Thymus (tissue), 11 donors: ENCODE data around the gene C3orf62. TPM values are rescaled to one million over a fixed set of nuclear protein-coding genes. Genes with fewer than 3 reads are reported as not detected.
"Not testable (repeated sequence)": the region's sequence is repeated elsewhere in the genome, so short reads cannot be mapped to it uniquely, and the experiment has no call there.

Source experiments
- DNase-seq, 9 donors: peaks; one replicate each; pipeline ENCODE4 v3.0.0-alpha.2; 2013; ENCODE audit warnings: low spot score in 9 of 9, low read depth in 6 of 9, missing footprints in 1 of 9
- H3K27ac ChIP-seq, 2 donors: one replicate each; pipeline ENCODE4 v1.5.1; 2013; ENCODE audit warnings: control low read depth in 1 of 2, low read depth in 1 of 2, low read length in 1 of 2, mild to moderate bottlenecking in 1 of 2, moderate library complexity in 1 of 2
- H3K27me3 ChIP-seq, 2 donors: one replicate each; pipeline ENCODE4 v1.5.1; 2013; ENCODE audit warnings: low read length in 1 of 2; ENCODE audit not compliant: control insufficient read depth in 2 of 2, insufficient read depth in 1 of 2
- H3K36me3 ChIP-seq, 2 donors: one replicate each; pipeline ENCODE4 v1.5.1; 2013; ENCODE audit warnings: low read length in 1 of 2, mild to moderate bottlenecking in 1 of 2, moderate library complexity in 1 of 2; ENCODE audit not compliant: control insufficient read depth in 2 of 2, insufficient read depth in 2 of 2
- H3K4me1 ChIP-seq, 2 donors: one replicate each; pipeline ENCODE4 v1.5.1; 2013; ENCODE audit warnings: low read length in 2 of 2; ENCODE audit not compliant: control insufficient read depth in 2 of 2, insufficient read depth in 2 of 2
- H3K4me3 ChIP-seq, 2 donors: one replicate each; pipeline ENCODE4 v1.5.1; 2013; ENCODE audit warnings: low read length in 2 of 2, control low read depth in 1 of 2, mild to moderate bottlenecking in 1 of 2
- H3K9me3 ChIP-seq, 2 donors: one replicate each; pipeline ENCODE4 v1.5.1; 2013; ENCODE audit warnings: low read length in 1 of 2, mild to moderate bottlenecking in 1 of 2; ENCODE audit not compliant: control insufficient read depth in 2 of 2, insufficient read depth in 1 of 2
- WGBS: extraction: QIAGEN DNeasy Blood & Tissue Kit; methylation state at CpG from one replicate; pipeline ENCODE4 v1.1.7; 2013; 5-methylcytosine and 5-hydroxymethylcytosine counted together
- polyA plus RNA-seq: library from polyadenylated mRNA; stranded (reverse); fragments of 200-250 nt; gene quantifications from one replicate; pipeline ENCODE4 v1.2.3, GENCODE V29; 2013
- total RNA-seq: library from RNA; stranded (reverse); fragments of 120-200 nt; gene quantifications from one replicate; pipeline ENCODE4 v1.2.4, GENCODE V29; 2013
- donor health status: healthy.

The C3orf62 gene
- total and polyA plus RNA-seq, 2 donors = 2.3 to 15.6 TPM

GRCh38 chr3:49260806-49261324 is 16.2 kb downstream of the C3orf62 start:
- Histone ChIP-seq H3K9me3 (no peaks in the 10 kb centered on the region), H3K27me3 (no peaks in the 10 kb centered on the region), H3K27ac (no peak overlapping the region), H3K4me3 (no peak overlapping the region), H3K4me1 (no peaks in the 10 kb centered on the region), H3K36me3 (no peaks in the 10 kb centered on the region)
- DNase-seq = no peak
- WGBS = 96% methylated on average over 5 of the region's 5 CpGs

- no peak for DNase-seq
- no peaks in the 10 kb centered on the region for H3K27me3 ChIP-seq
- no peaks in the 10 kb centered on the region for H3K36me3 ChIP-seq
- H3K4me3 ChIP-seq = no peak overlapping the region
- H3K27ac ChIP-seq = no peak overlapping the region
- H3K9me3 ChIP-seq = no peaks in the 10 kb centered on the region
- H3K4me1 ChIP-seq = no peaks in the 10 kb centered on the region
- WGBS = 96% methylated on average over 3 of the region's 3 CpGs
Observed at GRCh38 chr3:49257187-49257586, 19.8 kb downstream of the C3orf62 start.

- 93% methylated on average over 6 of the region's 6 CpGs for WGBS
- no peaks in the 10 kb centered on the region for H3K36me3 ChIP-seq
- H3K4me3 ChIP-seq = no peak overlapping the region
- no peaks in the 10 kb centered on the region for H3K4me1 ChIP-seq
- no peaks in the 10 kb centered on the region for H3K9me3 ChIP-seq
- DNase-seq = no peak
- no peaks in the 10 kb centered on the region for H3K27me3 ChIP-seq
- no peak overlapping the region for H3K27ac ChIP-seq
Observed at GRCh38 chr3:49255718-49256511, 21.1 kb downstream of the C3orf62 start.

- 3% methylated on average over 1 of the region's 1 CpG for WGBS
- Histone ChIP-seq H3K9me3 (no peaks in the 10 kb centered on the region), H3K4me3 (no peak overlapping the region), H3K4me1 (no peaks in the 10 kb centered on the region), H3K36me3 (no peaks in the 10 kb centered on the region), H3K27ac (no peak overlapping the region), H3K27me3 (no peaks in the 10 kb centered on the region)
- DNase-seq = peak in 1 of 9 donors; percentile 18
Observed at GRCh38 chr3:49255112-49255511, 21.9 kb downstream of the C3orf62 start.

- DNase-seq = no peak
- Histone ChIP-seq H3K9me3 (no peaks in the 10 kb centered on the region), H3K4me1 (no peaks in the 10 kb centered on the region), H3K4me3 (no peak overlapping the region), H3K27ac (no peak overlapping the region), H3K27me3 (no peaks in the 10 kb centered on the region), H3K36me3 (no peaks in the 10 kb centered on the region)
- 96% methylated on average over 3 of the region's 3 CpGs for WGBS
Observed at GRCh38 chr3:49253512-49253911, 23.5 kb downstream of the C3orf62 start.

GRCh38 chr3:49248840-49249227 is 28.2 kb downstream of the C3orf62 start:
- Histone ChIP-seq H3K4me3 (no peak overlapping the region), H3K36me3 (no peaks in the 10 kb centered on the region), H3K27ac (no peak overlapping the region), H3K9me3 (no peaks in the 10 kb centered on the region), H3K4me1 (no peaks in the 10 kb centered on the region), H3K27me3 (no peaks in the 10 kb centered on the region)
- DNase-seq = peak in 1 of 9 donors; percentile 9

GRCh38 chr3:49244581-49245205 is 32.3 kb downstream of the C3orf62 start:
- H3K4me3 ChIP-seq = no peak overlapping the region
- no peaks in the 10 kb centered on the region for H3K36me3 ChIP-seq
- no peaks in the 10 kb centered on the region for H3K27me3 ChIP-seq
- H3K27ac ChIP-seq = no peak overlapping the region
- no peak for DNase-seq
- peaks cover 0 to 2% of the 10 kb centered on the region in 2 donors for H3K9me3 ChIP-seq
- H3K4me1 ChIP-seq = no peaks in the 10 kb centered on the region
- 87% methylated on average over 1 of the region's 1 CpG for WGBS

- peaks cover 0 to 16% of the 10 kb centered on the region in 2 donors for H3K9me3 ChIP-seq
- H3K27ac ChIP-seq, H3K36me3 ChIP-seq, H3K4me3 ChIP-seq, H3K27me3 ChIP-seq, DNase-seq, H3K4me1 ChIP-seq: not testable (repeated sequence)
- 99% methylated on average over 11 of the region's 11 CpGs for WGBS
Observed at GRCh38 chr3:49240091-49240490, 36.9 kb downstream of the C3orf62 start.
